GM18517 (cell line): ENCODE data around the gene RNF150.
"Not testable (repeated sequence)": the region's sequence is repeated elsewhere in the genome, so short reads cannot be mapped to it uniquely, and the experiment has no call there.

ENCODE experiments used
- ATAC-seq: cut with Tn5 transposase; IDR thresholded peaks from one replicate; pipeline ENCODE4 v1.9.1; 2021; ENCODE audit warnings: mild to moderate bottlenecking, moderate library complexity; ENCODE audit not compliant: unreplicated experiment

RNF150 gene

GRCh38 chr4:141078871-141079270 is 54.4 kb downstream of the RNF150 start:
- no peak for ATAC-seq

- no peak for ATAC-seq
Measured at GRCh38 chr4:141077611-141078225, 55.6 kb downstream of the RNF150 start.

- ATAC-seq, result no peak
Measured at GRCh38 chr4:141075553-141075952, 57.7 kb downstream of the RNF150 start.

- ATAC-seq, result no peak
Measured at GRCh38 chr4:141074098-141074878, 59.0 kb downstream of the RNF150 start.

GRCh38 chr4:141066690-141067089 is 66.6 kb downstream of the RNF150 start:
- ATAC-seq, result no peak

GRCh38 chr4:141065872-141066271 is 67.4 kb downstream of the RNF150 start:
- ATAC-seq, result no peak

- no peak for ATAC-seq
Measured at GRCh38 chr4:141062651-141063050, 70.6 kb downstream of the RNF150 start.

- ATAC-seq, result no peak
Measured at GRCh38 chr4:141058591-141059512, 74.4 kb downstream of the RNF150 start.

GRCh38 chr4:141057582-141057981 is 75.7 kb downstream of the RNF150 start:
- ATAC-seq, result no peak

- no peak for ATAC-seq
Measured at GRCh38 chr4:141056473-141056872, 76.8 kb downstream of the RNF150 start.

GRCh38 chr4:141054446-141054845 is 78.8 kb downstream of the RNF150 start:
- no peak for ATAC-seq

- not testable (repeated sequence) for ATAC-seq
Measured at GRCh38 chr4:141050999-141051398, 82.3 kb downstream of the RNF150 start.

- no peak for ATAC-seq
Measured at GRCh38 chr4:141047228-141047884, 85.9 kb downstream of the RNF150 start.

- ATAC-seq, result no peak
Measured at GRCh38 chr4:141046255-141046654, 87.0 kb downstream of the RNF150 start.

- ATAC-seq, result no peak
Measured at GRCh38 chr4:141045848-141046247, 87.4 kb downstream of the RNF150 start.

GRCh38 chr4:141041021-141041476 is 92.2 kb downstream of the RNF150 start:
- no peak for ATAC-seq

GRCh38 chr4:141039156-141039555 is 94.1 kb downstream of the RNF150 start:
- no peak for ATAC-seq

- ATAC-seq, result no peak
Measured at GRCh38 chr4:141038428-141038827, 94.8 kb downstream of the RNF150 start.

- no peak for ATAC-seq
Measured at GRCh38 chr4:141037446-141037845, 95.8 kb downstream of the RNF150 start.

- ATAC-seq, result no peak
Measured at GRCh38 chr4:141036786-141037185, 96.5 kb downstream of the RNF150 start.

GRCh38 chr4:141035920-141036319 is 97.3 kb downstream of the RNF150 start:
- ATAC-seq, result no peak
